GM06990 (cell line): Measurements from ENCODE around the gene ZNF181.

Experiments used
- DNase-seq: peaks from one replicate; pipeline ENCODE4 v3.0.0-alpha.2; 2011; ENCODE audit not compliant: insufficient read length; ENCODE audit errors: extremely low read depth
- H3K27me3 ChIP-seq: replicated peaks from 2 replicates; pipeline ENCODE4 v1.6.0; 2011; ENCODE audit warnings: low read length; ENCODE audit not compliant: control insufficient read depth, insufficient read depth
- H3K36me3 ChIP-seq: 2 replicates; pipeline ENCODE4 v1.5.1; 2011; ENCODE audit warnings: low read length; ENCODE audit not compliant: control insufficient read depth, insufficient read depth
- H3K4me3 ChIP-seq: replicated peaks from 2 replicates; pipeline ENCODE4 v1.5.1; 2011; ENCODE audit warnings: low read depth, mild to moderate bottlenecking, control low read depth, low read length
- CTCF ChIP-seq: IDR thresholded peaks from 2 replicates; pipeline ENCODE4 v1.5.1; 2011; ENCODE audit warnings: low read length, control low read depth, mild to moderate bottlenecking, inconsistent platforms; ENCODE audit not compliant: insufficient read depth, poor library complexity, severe bottlenecking

Gene ZNF181

GRCh38 chr19:34692549-34692948 is 41.5 kb upstream of the ZNF181 start:
- TF ChIP-seq CTCF: no peak
- no peaks in the 10 kb centered on the region for H3K36me3 ChIP-seq
- H3K27me3 ChIP-seq: no peaks in the 10 kb centered on the region
- DNase-seq: no peak
- no peak overlapping the region for H3K4me3 ChIP-seq

GRCh38 chr19:34707661-34708060 is 26.4 kb upstream of the ZNF181 start:
- H3K36me3 ChIP-seq: no peaks in the 10 kb centered on the region
- DNase-seq: no peak
- no peak for TF ChIP-seq CTCF
- H3K27me3 ChIP-seq: no peaks in the 10 kb centered on the region
- H3K4me3 ChIP-seq: no peak overlapping the region

- no peaks in the 10 kb centered on the region for H3K27me3 ChIP-seq
- no peak overlapping the region for H3K4me3 ChIP-seq
- no peaks in the 10 kb centered on the region for H3K36me3 ChIP-seq
- TF ChIP-seq CTCF: no peak
- no peak for DNase-seq
These were observed 22.2 kb upstream of the ZNF181 start for GRCh38 chr19:34711890-34712289.

- no peaks in the 10 kb centered on the region for H3K36me3 ChIP-seq
- DNase-seq: no peak
- no peaks in the 10 kb centered on the region for H3K27me3 ChIP-seq
- H3K4me3 ChIP-seq: no peak overlapping the region
- peak; percentile 45 for TF ChIP-seq CTCF
These were observed 21.4 kb upstream of the ZNF181 start for GRCh38 chr19:34712395-34713261.

- no peak overlapping the region for H3K4me3 ChIP-seq
- no peaks in the 10 kb centered on the region for H3K27me3 ChIP-seq
- H3K36me3 ChIP-seq: no peaks in the 10 kb centered on the region
- no peak for TF ChIP-seq CTCF
- DNase-seq: no peak
These were observed 20.8 kb upstream of the ZNF181 start for GRCh38 chr19:34713262-34713637.

- no peak for DNase-seq
- Histone ChIP-seq H3K36me3 (no peaks in the 10 kb centered on the region), H3K4me3 (no peak overlapping the region), H3K27me3 (no peaks in the 10 kb centered on the region)
- no peak for TF ChIP-seq CTCF
These were observed 18.7 kb upstream of the ZNF181 start for GRCh38 chr19:34715357-34715756.
